ENCODE results near the gene CSNK1A1L.

The CSNK1A1L gene

GRCh38 chr13:37074703-37075102 is 30.8 kb downstream of the CSNK1A1L start:
- TF ChIP-seq SIN3A (IDR thresholded peaks at IDR 0.05; ENCODE audit: borderline replicate concordance, insufficient read depth, low read length), result no peak
- TF ChIP-seq FOXP2 (optimal IDR thresholded peaks at IDR 0.05; ENCODE audit: borderline replicate concordance, extremely low read depth, extremely low read length, insufficient read depth), result no peak
- no peak for TF ChIP-seq TAF1 (IDR thresholded peaks at IDR 0.05; ENCODE audit: borderline replicate concordance, insufficient read depth, low read length)
- TF ChIP-seq REST (IDR thresholded peaks at IDR 0.05; ENCODE audit: insufficient read depth in 1 of 2, low read depth in 2 of 2, low read length in 2 of 2), result no peak
- TF ChIP-seq POLR2AphosphoS5 (IDR thresholded peaks at IDR 0.05; ENCODE audit: low read depth, low read length), result no peak

- no peak for TF ChIP-seq TAF1 (IDR thresholded peaks at IDR 0.05; ENCODE audit: borderline replicate concordance, insufficient read depth, low read length)
- no peak for TF ChIP-seq SIN3A (IDR thresholded peaks at IDR 0.05; ENCODE audit: borderline replicate concordance, insufficient read depth, low read length)
- TF ChIP-seq REST (IDR thresholded peaks at IDR 0.05; ENCODE audit: insufficient read depth in 1 of 2, low read depth in 2 of 2, low read length in 2 of 2), result no peak
- TF ChIP-seq FOXP2 (optimal IDR thresholded peaks at IDR 0.05; ENCODE audit: borderline replicate concordance, extremely low read depth, extremely low read length, insufficient read depth), result no peak
- TF ChIP-seq POLR2AphosphoS5 (IDR thresholded peaks at IDR 0.05; ENCODE audit: low read depth, low read length), result no peak
Measured at GRCh38 chr13:37072024-37072423, 33.4 kb downstream of the CSNK1A1L start.

- TF ChIP-seq POLR2AphosphoS5 (IDR thresholded peaks at IDR 0.05; ENCODE audit: low read depth, low read length) (no peak), SIN3A (IDR thresholded peaks at IDR 0.05; ENCODE audit: borderline replicate concordance, insufficient read depth, low read length) (no peak), REST (IDR thresholded peaks at IDR 0.05; ENCODE audit: insufficient read depth in 1 of 2, low read depth in 2 of 2, low read length in 2 of 2) (no peak), TAF1 (IDR thresholded peaks at IDR 0.05; ENCODE audit: borderline replicate concordance, insufficient read depth, low read length) (no peak), FOXP2 (optimal IDR thresholded peaks at IDR 0.05; ENCODE audit: borderline replicate concordance, extremely low read depth, extremely low read length, insufficient read depth) (no peak)
Measured at GRCh38 chr13:37070956-37071355, 34.5 kb downstream of the CSNK1A1L start.

- TF ChIP-seq FOXP2 (optimal IDR thresholded peaks at IDR 0.05; ENCODE audit: borderline replicate concordance, extremely low read depth, extremely low read length, insufficient read depth) (no peak), REST (IDR thresholded peaks at IDR 0.05; ENCODE audit: insufficient read depth in 1 of 2, low read depth in 2 of 2, low read length in 2 of 2) (no peak), TAF1 (IDR thresholded peaks at IDR 0.05; ENCODE audit: borderline replicate concordance, insufficient read depth, low read length) (no peak), POLR2AphosphoS5 (IDR thresholded peaks at IDR 0.05; ENCODE audit: low read depth, low read length) (no peak), SIN3A (IDR thresholded peaks at IDR 0.05; ENCODE audit: borderline replicate concordance, insufficient read depth, low read length) (no peak)
Measured at GRCh38 chr13:37070145-37070695, 35.2 kb downstream of the CSNK1A1L start.
